HepG2 (cell line): ENCODE measurements around the gene IGF2. TPM values are rescaled to one million over a fixed set of nuclear protein-coding genes. Genes with fewer than 3 reads are reported as not detected.
A peak's percentile ranks its signal among the peaks of the same experiment; 100 is the strongest.

Source experiments
- ATAC-seq: fragments of 200-7000 bp; cut with Tn5 transposase; 3 replicates; pipeline ENCODE4 v1.9.1; 2020; ENCODE audit warnings: mild to moderate bottlenecking, moderate library complexity
- BruUV-seq: library from RNA; stranded (reverse); fragments of 400-500 nt; replicated peaks from 2 replicates; lab custom pipeline; 2021; lab: Mats Ljungman, UMichigan
- CTCF ChIA-PET: fragments of 300-600 bp; formaldehyde crosslinking; extraction: SDS; loops from one replicate; lab custom pipeline; 2021; ENCODE audit warnings: low total read pairs, inconsistent platforms, low intra/inter-chr PET ratio; lab: Yijun Ruan, JAX
- POLR2A ChIA-PET: fragments of 350-600 bp; sonication (Branson Sonifier 250); formaldehyde crosslinking; loops from one replicate; lab custom pipeline; 2020; ENCODE audit warnings: antibody characterized with exemption, inconsistent platforms; lab: Yijun Ruan, JAX
- DNase-seq: peaks from one replicate; pipeline ENCODE4 v3.0.0-alpha.2; 2015; ENCODE audit warnings: low spot score
- FAIRE-seq: peaks from 3 replicates; lab custom pipeline; 2011; peaks lifted over from hg19 to GRCh38; lab: Jason Lieb, UNC
- H2AFZ ChIP-seq: one replicate; pipeline ENCODE4 v1.6.1; 2011; ENCODE audit warnings: low read length, inconsistent platforms
- H3K27ac ChIP-seq: fragments of 300-600 bp; 3 replicates; pipeline ENCODE4 v1.8.0; 2011; ENCODE audit warnings: mixed run types, mild to moderate bottlenecking, mixed read lengths, low read length, inconsistent platforms; ENCODE audit not compliant: insufficient read depth; ENCODE audit errors: extremely low read length
- H3K27me3 ChIP-seq, 2 experiments: fragments of 200-600 bp in 1 of 2; 2 replicates in 1 of 2; 3 replicates in 1 of 2; pipeline versions ENCODE4 v1.6.0 to v1.8.0; 2011; ENCODE audit warnings: low read length in 2 of 2, mild to moderate bottlenecking in 2 of 2, moderate library complexity in 2 of 2, inconsistent platforms in 1 of 2; ENCODE audit not compliant: insufficient read depth in 2 of 2, control insufficient read depth in 1 of 2
- H3K36me3 ChIP-seq, 2 experiments: fragments of 200-600 bp in 1 of 2; replicated peaks in 1 of 2; 2 replicates in 1 of 2; 3 replicates in 1 of 2; pipeline versions ENCODE4 v1.5.1 to v1.8.0; 2011; ENCODE audit warnings: low read length in 2 of 2, inconsistent platforms in 1 of 2; ENCODE audit not compliant: insufficient read depth in 2 of 2, control insufficient read depth in 1 of 2
- H3K4me1 ChIP-seq: 2 replicates; pipeline ENCODE4 v1.5.1; 2012; ENCODE audit warnings: low read length, inconsistent platforms; ENCODE audit not compliant: insufficient read depth
- H3K4me2 ChIP-seq: 2 replicates; pipeline ENCODE4 v1.6.0; 2011; ENCODE audit warnings: low read depth, low read length, inconsistent platforms
- H3K4me3 ChIP-seq, 3 experiments: fragments of 200-600 bp in 1 of 3; sonication (generic), shearing (Covaris generic) in 1 of 3; replicated peaks in 1 of 3; 2 replicates each; pipeline ENCODE4 v1.5.1; 2011 to 2016; ENCODE audit warnings: low read length in 3 of 3, inconsistent platforms in 2 of 3, low read depth in 2 of 3, mild to moderate bottlenecking in 2 of 3, control low read depth in 1 of 3, mixed read lengths in 1 of 3; ENCODE audit not compliant: insufficient read depth in 1 of 3
- H3K79me2 ChIP-seq: one replicate; pipeline ENCODE4 v1.6.1; 2011; ENCODE audit warnings: low read length, inconsistent platforms; ENCODE audit not compliant: insufficient read depth
- H3K9ac ChIP-seq: 2 replicates; pipeline ENCODE4 v1.6.0; 2011; ENCODE audit warnings: mild to moderate bottlenecking, low read depth, low read length, inconsistent platforms; ENCODE audit not compliant: insufficient read depth
- H3K9me3 ChIP-seq: 2 replicates; pipeline ENCODE4 v1.5.1; 2012; ENCODE audit warnings: mild to moderate bottlenecking, low read length
- H4K20me1 ChIP-seq: 2 replicates; pipeline ENCODE4 v1.6.0; 2011; ENCODE audit warnings: inconsistent platforms, mild to moderate bottlenecking, low read length, moderate library complexity; ENCODE audit not compliant: insufficient read depth
- BHLHE40 ChIP-seq: IDR thresholded peaks from 2 replicates; pipeline ENCODE4 v1.6.1; 2011; ENCODE audit warnings: low read length, improper control_type of control experiment
- CHD2 ChIP-seq: IDR thresholded peaks from 2 replicates; pipeline ENCODE4 v1.6.1; 2011; ENCODE audit warnings: low read depth, low read length, improper control_type of control experiment
- FOXP1 ChIP-seq, 2 experiments: fragments of 450-650 bp in 1 of 2; IDR thresholded peaks; 2 replicates each; pipeline ENCODE4 v1.6.1; 2017 to 2018; ENCODE audit warnings: antibody characterized with exemption in 1 of 2
- GZF1 ChIP-seq: sonication (generic); formaldehyde crosslinking; IDR thresholded peaks from 2 replicates; pipeline ENCODE4 v1.5.1; 2020; ENCODE audit warnings: mild to moderate bottlenecking, missing genetic modification reagents
- MIER3 ChIP-seq: IDR thresholded peaks from 2 replicates; pipeline ENCODE4 v1.6.1; 2016; ENCODE audit warnings: missing compliant biosample characterization, borderline replicate concordance
- PITX1 ChIP-seq: sonication (generic); formaldehyde crosslinking; IDR thresholded peaks from 2 replicates; pipeline ENCODE4 v1.5.1; 2020; ENCODE audit warnings: mild to moderate bottlenecking, missing genetic modification reagents
- SUZ12 ChIP-seq: fragments of 150-350 bp; IDR thresholded peaks from 2 replicates; pipeline ENCODE4 v1.6.1; 2014; ENCODE audit warnings: low read depth, low read length
- TAF15 ChIP-seq: fragments of 200-400 bp; formaldehyde crosslinking; IDR thresholded peaks from one replicate; pipeline ENCODE4 v1.6.1; 2018; ENCODE audit warnings: mild to moderate bottlenecking, low read depth, low read length; ENCODE audit not compliant: poor library complexity, severe bottlenecking
- YY1 ChIP-seq: IDR thresholded peaks from 2 replicates; pipeline ENCODE4 v1.6.1; 2011; ENCODE audit warnings: low read length, low read depth, moderate library complexity, mild to moderate bottlenecking; ENCODE audit not compliant: insufficient read depth, insufficient replicate concordance
- ZC3H4 ChIP-seq: sonication (generic); formaldehyde crosslinking; IDR thresholded peaks from 2 replicates; pipeline ENCODE4 v1.4.0; 2020; ENCODE audit warnings: missing genetic modification reagents, borderline replicate concordance
- ZNF256 ChIP-seq: sonication (generic); formaldehyde crosslinking; conservative IDR thresholded peaks from 2 replicates; pipeline ENCODE4 v1.4.0; 2020; ENCODE audit warnings: missing genetic modification reagents
- ZNF282 ChIP-seq: fragments of 450-650 bp; IDR thresholded peaks from 2 replicates; pipeline ENCODE4 v1.6.1; 2018; ENCODE audit not compliant: partially characterized antibody
- ZNF30 ChIP-seq: sonication (generic); formaldehyde crosslinking; IDR thresholded peaks from 2 replicates; pipeline ENCODE4 v1.5.0; 2020; ENCODE audit warnings: mild to moderate bottlenecking, missing genetic modification reagents
- ZNF557 ChIP-seq: sonication (generic); formaldehyde crosslinking; IDR thresholded peaks from 2 replicates; pipeline ENCODE4 v1.4.0; 2020; ENCODE audit warnings: missing genetic modification reagents
- ZNF652 ChIP-seq: IDR thresholded peaks from 2 replicates; pipeline ENCODE4 v1.6.1; 2016; ENCODE audit warnings: low read depth, borderline replicate concordance
- ZNF772 ChIP-seq: sonication (generic); formaldehyde crosslinking; IDR thresholded peaks from 2 replicates; pipeline ENCODE4 v1.5.0; 2020; ENCODE audit warnings: mild to moderate bottlenecking, missing genetic modification reagents
- WGBS: methylation state at CpG from one replicate; pipeline ENCODE4 v1.1.6; 2017; ENCODE audit warnings: low lambda C conversion rate; 5-methylcytosine and 5-hydroxymethylcytosine counted together
- in situ Hi-C: cut with HindIII; loops from 2 replicates; pipeline ENCODE4 v1.10.0; 2017; ENCODE audit warnings: low pct_unique_long_range_greater_than_20kb; ENCODE audit not compliant: extremely low pct_ligation_motif_present
- intact Hi-C: fragments of 100-400 bp; cut with micrococcal nuclease; formaldehyde crosslinking; loops from one replicate; pipeline ENCODE4 v1.10.0; 2022; ENCODE audit not compliant: unreplicated experiment
- polyA plus RNA-seq, 8 experiments: library from polyadenylated mRNA; depleted of rRNA in 3 of 8; stranded (reverse) in 7 of 8; unstranded in 1 of 8; fragments of >200 nt; fragmentation: Illumina TruSeq in 4 of 8; extraction: Trizol in 4 of 8; gene quantifications; 2 replicates each; pipeline versions ENCODE4 v1.2.1 to v1.2.3, GENCODE V29; 2011 to 2016; ENCODE audit warnings: low read depth in 4 of 8, missing spikeins in 1 of 8, mixed read lengths in 1 of 8; ENCODE audit not compliant: insufficient read depth in 1 of 8
- total RNA-seq, 5 experiments: library from RNA; depleted of rRNA; stranded (reverse); fragments of >200 nt; fragmentation: Illumina TruSeq; extraction: Trizol; gene quantifications; 2 replicates each; pipeline ENCODE4 v1.2.3, GENCODE V29; 2016; ENCODE audit warnings: low read depth in 1 of 5
- TF ChIP-seq, protein P1 (sequence below): sonication (generic); formaldehyde crosslinking; IDR thresholded peaks from 2 replicates; pipeline ENCODE4 v1.5.0; 2020; ENCODE audit warnings: mild to moderate bottlenecking, missing genetic modification reagents

IGF2 gene
- total and polyA plus RNA-seq, 2 of the 13 experiments (the other 11 are each of a cell fraction or from before 2014, with no cell fraction given): 79.1 to 254 TPM

DNA sequence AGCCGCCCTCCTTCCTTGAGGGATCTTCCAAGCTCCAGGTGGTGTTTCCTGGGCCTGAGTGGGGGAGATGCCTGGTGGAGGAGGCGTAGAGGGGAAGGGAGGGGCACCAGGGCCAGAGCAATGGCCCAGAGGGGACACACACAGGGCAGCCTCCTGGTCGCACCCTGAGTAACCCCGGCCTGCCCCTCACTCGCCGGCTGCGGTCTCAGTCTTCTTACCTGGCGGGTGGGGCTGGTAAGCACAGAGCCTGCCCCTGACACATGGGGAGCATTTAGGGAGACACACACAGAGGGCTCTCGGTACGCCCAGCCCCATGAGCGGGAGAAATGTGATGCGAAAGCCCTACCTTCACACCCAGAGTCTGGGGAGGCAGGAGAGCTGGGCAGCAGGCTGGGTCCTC, 23.9 kb downstream of the IGF2 start:
- no peak overlapping the region for H3K9ac ChIP-seq
- peaks cover 6% of the 10 kb centered on the region for H3K9me3 ChIP-seq
- DNase-seq (no peak), ATAC-seq (no peak; the same call in 2 of the 3 replicates), FAIRE-seq (no peak)
- no peaks in the 10 kb centered on the region for H4K20me1 ChIP-seq
- H3K36me3 ChIP-seq: no peaks in the 10 kb centered on the region
- H3K4me2 ChIP-seq: no peak overlapping the region
- ChIA-PET POLR2A (no interaction called here), CTCF (no interaction called here)
- H3K27me3 ChIP-seq: peaks cover 3 to 35% of the 10 kb centered on the region in 2 experiments; a peak in 4 of 5 replicates
- intact Hi-C loops: no loop called here
- H3K27ac ChIP-seq: no peak overlapping the region
- WGBS: 52% methylated on average over 4 of the region's 12 CpGs
- H3K4me1 ChIP-seq: peaks cover 7% of the 10 kb centered on the region
- no TSS peak for BruUV-seq
- in situ Hi-C loops: no loop called here
- TF ChIP-seq ZNF30 (CRISPR knock-in tag): no peak
- no peak for TF ChIP-seq ZNF256 (CRISPR knock-in tag)
- no peak for TF ChIP-seq ZNF282
- no peak for TF ChIP-seq ZNF557 (CRISPR knock-in tag)
- TF ChIP-seq, protein P1, sequence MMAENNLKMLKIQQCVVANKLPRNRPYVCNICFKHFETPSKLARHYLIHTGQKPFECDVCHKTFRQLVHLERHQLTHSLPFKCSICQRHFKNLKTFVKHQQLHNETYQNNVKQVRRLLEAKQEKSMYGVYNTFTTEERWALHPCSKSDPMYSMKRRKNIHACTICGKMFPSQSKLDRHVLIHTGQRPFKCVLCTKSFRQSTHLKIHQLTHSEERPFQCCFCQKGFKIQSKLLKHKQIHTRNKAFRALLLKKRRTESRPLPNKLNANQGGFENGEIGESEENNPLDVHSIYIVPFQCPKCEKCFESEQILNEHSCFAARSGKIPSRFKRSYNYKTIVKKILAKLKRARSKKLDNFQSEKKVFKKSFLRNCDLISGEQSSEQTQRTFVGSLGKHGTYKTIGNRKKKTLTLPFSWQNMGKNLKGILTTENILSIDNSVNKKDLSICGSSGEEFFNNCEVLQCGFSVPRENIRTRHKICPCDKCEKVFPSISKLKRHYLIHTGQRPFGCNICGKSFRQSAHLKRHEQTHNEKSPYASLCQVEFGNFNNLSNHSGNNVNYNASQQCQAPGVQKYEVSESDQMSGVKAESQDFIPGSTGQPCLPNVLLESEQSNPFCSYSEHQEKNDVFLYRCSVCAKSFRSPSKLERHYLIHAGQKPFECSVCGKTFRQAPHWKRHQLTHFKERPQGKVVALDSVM (CRISPR knock-in tag): no peak
- H3K79me2 ChIP-seq: no peaks in the 10 kb centered on the region
- no peak overlapping the region for H3K4me3 ChIP-seq
- H2AFZ ChIP-seq: no peak overlapping the region

DNA sequence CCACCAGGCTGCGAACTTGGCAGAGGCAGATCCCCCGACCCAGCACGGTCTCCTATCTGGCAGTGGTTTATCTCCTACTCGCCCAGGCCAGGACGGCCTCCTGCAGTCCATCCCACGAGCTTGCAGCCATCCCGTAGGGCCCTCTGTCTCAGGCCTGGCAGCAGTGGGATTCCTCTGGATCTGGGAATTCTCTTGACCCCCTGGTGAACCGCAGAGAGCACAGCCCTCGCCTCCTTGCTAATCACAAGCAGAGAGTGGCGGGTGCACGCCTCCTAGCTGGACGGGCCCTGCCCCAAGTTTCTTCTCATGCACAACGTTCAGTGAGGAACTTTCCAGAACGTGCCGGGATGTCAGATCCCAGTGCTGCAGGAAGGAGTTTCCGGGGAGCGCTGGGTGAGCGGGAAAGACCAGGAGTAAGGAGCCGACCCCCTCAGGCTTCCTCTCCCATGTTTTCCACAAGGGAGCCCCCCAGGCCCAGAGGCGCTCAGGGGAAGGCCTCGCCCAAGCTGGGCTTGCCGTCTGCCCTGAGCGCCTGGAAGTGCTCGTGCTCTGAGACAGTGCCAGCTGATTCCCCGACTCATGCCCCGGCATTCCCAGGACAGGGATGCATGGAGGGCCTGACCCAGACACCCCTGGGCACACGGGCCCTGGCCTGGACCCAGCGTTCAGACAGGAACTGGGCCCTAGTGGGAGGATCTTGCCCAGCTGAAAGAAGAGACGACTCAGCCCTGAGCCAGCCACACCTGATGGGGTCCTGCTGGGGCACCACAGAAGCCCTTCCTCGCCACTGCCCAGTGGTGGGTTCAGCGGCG, 24.6 kb downstream of the IGF2 start:
- WGBS: 43% methylated on average over 12 of the region's 32 CpGs
- H3K27ac ChIP-seq: no peak overlapping the region
- H3K4me3 ChIP-seq: no peak overlapping the region
- peaks cover 6% of the 10 kb centered on the region for H3K9me3 ChIP-seq
- intact Hi-C loops (no loop called here), in situ Hi-C loops (no loop called here)
- TF ChIP-seq YY1 (no peak), MIER3 (CRISPR knock-in tag) (no peak), FOXP1 (IDR thresholded peaks at IDR 0.05) (no peak), FOXP1 (CRISPR knock-in tag; IDR thresholded peaks at IDR 0.05) (no peak), ZNF652 (CRISPR knock-in tag) (no peak), TAF15 (no peak), GZF1 (CRISPR knock-in tag) (no peak), CHD2 (no peak), ZNF772 (CRISPR knock-in tag) (no peak), SUZ12 (no peak), PITX1 (CRISPR knock-in tag) (no peak), ZC3H4 (CRISPR knock-in tag) (no peak), BHLHE40 (no peak)
- no peaks in the 10 kb centered on the region for H3K36me3 ChIP-seq
- DNase-seq (no peak), ATAC-seq (peak; percentile 48), FAIRE-seq (no peak)
- BruUV-seq: no TSS peak
- no peaks in the 10 kb centered on the region for H4K20me1 ChIP-seq
- CTCF ChIA-PET: no interaction called here
- H3K9ac ChIP-seq: no peak overlapping the region
- POLR2A ChIA-PET: no interaction called here
- H3K4me1 ChIP-seq: peaks cover 8% of the 10 kb centered on the region
- no peaks in the 10 kb centered on the region for H3K79me2 ChIP-seq
- H2AFZ ChIP-seq: no peak overlapping the region
- peaks cover 3 to 29% of the 10 kb centered on the region in 2 experiments; a peak in 4 of 5 replicates for H3K27me3 ChIP-seq
- no peak overlapping the region for H3K4me2 ChIP-seq
